Jurkat, Clone E6-1 (cell line): ENCODE data around the gene RUNX1.

Source experiments
- DNase-seq: peaks from one replicate; pipeline ENCODE4 v3.0.0-alpha.2; 2011; ENCODE audit warnings: low read depth, low spot score
- H3K4me3 ChIP-seq: 2 replicates; pipeline ENCODE4 v1.5.1; 2011; ENCODE audit warnings: mild to moderate bottlenecking, low read length, control low read depth, moderate library complexity

The RUNX1 gene

GRCh38 chr21:34835526-34835925 is 213.6 kb downstream of the RUNX1 start:
- no peak overlapping the region for H3K4me3 ChIP-seq
- no peak for DNase-seq

DNA sequence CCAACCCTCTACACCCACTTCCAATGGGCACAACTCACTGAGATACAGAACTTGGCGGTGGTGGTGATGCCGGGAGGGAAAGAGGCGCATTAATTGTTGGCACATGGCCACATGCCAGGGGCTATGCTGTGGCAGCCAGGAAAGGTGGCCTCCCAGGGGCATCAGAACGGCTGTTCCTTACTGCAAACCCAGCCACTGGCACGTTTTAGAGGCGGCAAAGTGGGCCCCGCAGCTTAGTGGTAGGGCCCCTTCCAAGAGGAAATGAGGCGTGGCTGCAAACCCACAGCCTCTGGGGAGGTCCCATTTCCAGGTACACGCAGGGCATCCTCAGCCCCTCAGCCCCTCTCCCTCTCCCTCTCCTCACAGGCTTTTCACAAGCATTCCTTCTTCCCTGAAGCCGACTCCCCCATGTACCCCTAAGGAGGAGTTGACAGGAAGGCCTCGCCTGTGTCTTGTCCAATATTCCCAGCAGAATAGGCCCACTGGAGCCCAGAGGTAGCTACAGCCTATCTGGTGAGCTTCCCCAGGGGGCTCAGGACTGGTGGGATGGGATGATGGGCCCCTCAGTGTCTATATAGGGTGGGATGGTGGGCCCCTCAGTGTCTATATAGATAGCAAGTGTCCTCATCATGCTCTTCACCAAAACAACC is 214.1 kb downstream of the RUNX1 start:
- no peak for DNase-seq
- H3K4me3 ChIP-seq = no peak overlapping the region

- DNase-seq = no peak
- H3K4me3 ChIP-seq = no peak overlapping the region
These were observed 214.8 kb downstream of the RUNX1 start for GRCh38 chr21:34834290-34834689.

GRCh38 chr21:34833465-34833864 is 215.6 kb downstream of the RUNX1 start:
- DNase-seq = no peak

GRCh38 chr21:34830386-34831170 is 218.5 kb downstream of the RUNX1 start:
- no peak overlapping the region for H3K4me3 ChIP-seq
- no peak for DNase-seq

More at GRCh38 chr21:34833465-34833864, 215.6 kb downstream of the RUNX1 start:
- no peak overlapping the region for H3K4me3 ChIP-seq

DNA sequence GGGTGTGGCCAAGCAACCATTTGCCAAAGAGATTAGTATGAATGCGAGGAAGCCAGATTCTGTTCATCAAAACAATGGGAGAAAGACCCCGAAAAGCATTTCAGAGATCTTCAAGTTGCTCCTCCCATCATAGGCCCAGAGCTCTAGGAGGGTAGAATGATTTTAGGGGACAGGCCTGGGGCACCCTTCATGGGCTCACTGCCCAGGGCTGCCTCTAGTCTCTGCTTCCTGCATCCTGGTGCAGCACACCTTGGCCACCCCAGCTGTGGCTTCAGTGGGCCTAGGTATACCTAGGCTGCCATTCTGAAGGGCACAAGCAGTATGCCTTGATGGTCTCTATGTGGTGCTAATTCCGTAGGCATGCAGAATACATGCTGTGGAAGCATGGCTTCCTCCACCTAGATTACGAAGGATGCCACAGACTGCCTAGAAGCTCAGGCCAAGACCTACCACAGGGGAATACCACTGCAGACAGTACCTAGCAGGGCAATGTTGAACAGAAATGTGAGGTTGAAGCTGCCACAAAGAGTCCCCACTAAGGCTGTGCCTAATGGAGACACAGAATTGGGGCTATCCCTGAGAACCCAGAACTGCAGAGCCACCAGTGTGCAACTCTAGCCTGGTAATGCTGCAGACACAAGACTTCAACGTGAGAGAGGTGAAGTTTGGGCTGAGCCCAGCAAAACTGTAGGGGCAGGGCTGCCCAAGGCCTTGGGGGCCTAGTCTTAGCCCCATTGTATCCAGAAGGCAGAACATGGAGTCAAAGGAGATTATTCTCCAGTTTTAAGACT is 221.5 kb downstream of the RUNX1 start:
- no peak overlapping the region for H3K4me3 ChIP-seq

DNA sequence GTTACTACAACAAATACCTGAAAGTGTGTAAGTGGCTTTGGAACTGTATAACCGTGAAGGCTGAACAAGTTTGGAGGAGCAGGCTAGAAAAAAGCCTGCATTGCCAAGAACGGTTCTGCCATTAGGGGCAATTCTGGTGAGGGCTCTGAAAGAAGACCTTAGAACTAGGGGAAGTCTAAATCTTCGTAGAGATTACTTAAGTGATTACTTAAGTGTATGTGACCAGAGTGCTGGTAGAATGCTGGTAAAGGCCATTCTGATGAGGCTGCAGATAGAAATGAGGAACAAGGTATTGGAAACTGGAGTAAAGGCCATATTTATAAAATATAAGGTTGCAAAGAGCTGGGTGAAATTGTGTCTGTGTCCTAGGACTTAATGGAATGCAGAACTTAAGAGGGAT is 222.3 kb downstream of the RUNX1 start:
- no peak for DNase-seq
- no peak overlapping the region for H3K4me3 ChIP-seq

More for the DNA sequence above, 221.5 kb downstream of the RUNX1 start:
- no peak for DNase-seq

GRCh38 chr21:34825948-34826548 is 223.1 kb downstream of the RUNX1 start:
- H3K4me3 ChIP-seq = no peak overlapping the region
- no peak for DNase-seq

- no peak overlapping the region for H3K4me3 ChIP-seq
- DNase-seq = no peak
These were observed 224.0 kb downstream of the RUNX1 start for GRCh38 chr21:34825101-34825500.

GRCh38 chr21:34824314-34824713 is 224.8 kb downstream of the RUNX1 start:
- DNase-seq = no peak
- no peak overlapping the region for H3K4me3 ChIP-seq

DNA sequence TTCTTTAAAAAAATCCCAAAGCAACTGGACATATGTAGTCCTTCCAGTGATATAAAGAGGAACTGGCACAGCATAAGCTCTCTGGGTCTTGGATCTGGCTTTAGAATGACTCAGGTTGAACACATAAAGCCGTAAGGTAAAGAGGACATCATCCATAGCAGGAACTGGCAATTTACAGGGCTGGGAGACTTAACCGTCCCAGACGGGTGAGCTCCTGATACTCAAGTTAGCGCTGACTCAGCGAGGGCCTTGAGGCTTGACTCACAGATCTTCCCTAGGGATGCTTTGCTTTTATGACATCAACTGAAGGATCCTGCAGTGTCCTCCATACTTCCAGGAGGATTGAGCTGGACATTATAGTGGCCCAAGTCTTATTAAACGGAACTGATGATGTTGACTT is 226.2 kb downstream of the RUNX1 start:
- DNase-seq = no peak
- H3K4me3 ChIP-seq = no peak overlapping the region

DNA sequence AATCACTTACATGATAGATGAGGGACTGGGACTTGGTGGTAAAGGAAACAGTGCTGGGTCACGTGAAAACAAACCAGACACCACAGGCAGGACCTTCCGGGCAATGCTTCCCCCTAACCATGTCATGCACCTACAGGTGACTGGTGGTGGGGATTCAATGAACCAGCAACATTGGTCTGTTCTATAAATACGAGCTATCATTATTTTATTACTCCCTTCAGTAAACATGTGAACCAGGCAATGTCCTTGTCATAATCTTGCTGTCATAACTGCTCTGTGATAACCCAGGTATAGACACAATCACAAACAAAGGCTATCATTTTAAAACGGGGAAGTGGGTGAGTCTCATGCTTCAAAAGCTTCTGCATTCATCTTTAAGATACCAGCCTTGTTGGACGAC is 226.9 kb downstream of the RUNX1 start:
- H3K4me3 ChIP-seq = no peak overlapping the region
- no peak for DNase-seq

GRCh38 chr21:34821717-34822116 is 227.4 kb downstream of the RUNX1 start:
- no peak overlapping the region for H3K4me3 ChIP-seq
- DNase-seq = no peak

DNA sequence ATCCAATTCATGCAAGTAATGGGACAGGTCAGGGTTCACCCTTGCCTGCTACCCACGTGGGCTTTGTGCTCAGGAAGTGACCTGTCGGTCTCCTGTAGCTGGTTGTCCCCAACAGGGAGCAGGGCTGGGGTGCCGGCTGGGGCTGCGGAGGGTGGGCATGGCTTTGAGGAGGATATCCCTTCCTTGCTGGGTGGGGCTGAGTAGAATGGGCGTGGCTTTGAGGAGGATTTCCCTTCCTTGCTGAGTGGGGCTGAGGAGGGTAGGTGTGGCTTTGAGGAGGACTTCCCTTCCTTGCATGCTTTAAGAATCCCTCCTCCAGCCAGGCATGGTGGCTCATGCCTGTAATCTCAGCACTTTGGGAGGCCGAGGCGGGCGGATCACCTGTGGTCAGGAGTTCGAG is 229.1 kb downstream of the RUNX1 start:
- no peak overlapping the region for H3K4me3 ChIP-seq
- no peak for DNase-seq

GRCh38 chr21:34819357-34819999 is 229.6 kb downstream of the RUNX1 start:
- no peak for DNase-seq
- no peak overlapping the region for H3K4me3 ChIP-seq

DNA sequence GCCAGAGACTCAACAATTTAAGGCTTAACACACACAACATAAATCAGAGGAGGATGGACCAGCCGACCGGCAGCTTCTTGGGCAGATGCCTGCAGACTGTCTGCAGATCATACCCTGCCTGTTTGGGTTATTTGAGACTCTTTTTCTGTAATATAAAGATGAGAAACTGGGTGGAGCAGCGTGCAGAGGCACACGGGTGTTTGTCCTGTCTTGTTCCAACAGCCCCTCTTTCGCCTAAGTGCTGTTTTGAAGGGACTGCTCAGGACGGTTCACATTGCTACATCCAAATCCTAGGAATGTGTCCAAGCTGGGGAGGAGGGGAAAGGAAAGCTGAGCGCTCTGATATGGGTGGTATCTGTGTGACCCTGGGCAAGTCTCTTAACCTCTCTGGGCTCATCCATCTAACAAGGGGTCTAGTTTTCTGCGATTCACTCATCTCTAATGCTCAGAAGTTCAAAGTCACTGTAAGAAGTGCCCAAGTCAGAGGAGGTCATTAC is 230.4 kb downstream of the RUNX1 start:
- H3K4me3 ChIP-seq = no peak overlapping the region
- DNase-seq = no peak

DNA sequence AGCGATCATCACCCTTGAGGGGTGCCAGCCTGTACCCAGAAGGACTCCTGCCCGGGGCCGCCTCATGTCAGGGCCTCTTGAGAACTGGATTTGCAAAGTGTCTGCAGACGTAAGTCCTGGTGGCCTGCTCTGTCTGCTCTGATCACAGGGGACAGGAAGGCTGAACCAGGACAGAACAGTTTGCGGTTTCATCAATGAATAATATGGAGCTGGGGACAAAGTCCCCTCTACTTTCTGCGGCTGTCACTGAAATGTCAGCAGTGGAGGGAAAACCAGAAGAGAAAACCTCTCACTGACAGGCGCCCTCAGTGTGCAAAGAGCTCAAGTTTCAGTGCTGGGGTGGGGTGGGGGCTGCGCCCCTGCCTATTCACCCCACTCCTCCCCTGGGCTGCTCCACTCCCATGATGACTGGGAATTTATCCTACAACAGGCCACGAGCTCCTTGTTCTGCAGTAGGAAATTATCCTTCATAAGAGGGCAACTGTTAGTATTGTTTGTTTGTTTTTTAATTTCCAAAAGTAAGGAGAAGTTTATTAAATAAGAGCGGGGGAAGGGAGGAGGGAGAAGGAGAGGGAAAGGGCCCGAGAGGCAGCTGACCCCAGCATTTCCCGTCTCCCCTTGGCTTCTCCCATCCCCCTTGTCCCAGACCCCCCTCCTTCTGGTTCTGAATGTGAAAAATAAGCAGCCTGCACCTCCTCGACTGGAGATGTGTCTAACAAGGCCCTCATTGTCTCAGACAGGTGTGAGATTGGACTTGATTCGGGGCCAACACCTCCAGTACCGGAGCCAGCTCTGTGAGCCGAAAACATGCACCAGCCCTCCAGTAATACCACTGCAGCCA is 231.1 kb downstream of the RUNX1 start:
- no peak overlapping the region for H3K4me3 ChIP-seq
- no peak for DNase-seq
